SK-N-MC (cell line): ENCODE measurements around the gene P3H3.

Source experiments
- EZH2 ChIP-seq: fragments of 200-600 bp; sonication (generic); IDR thresholded peaks from one replicate; pipeline ENCODE4 v1.6.1; 2017; ENCODE audit warnings: antibody characterized with exemption
- FOXP2 ChIP-seq: optimal IDR thresholded peaks from 2 replicates; pipeline ENCODE3; 2011; ENCODE audit warnings: mild to moderate bottlenecking, moderate library complexity; ENCODE audit not compliant: insufficient read depth; ENCODE audit errors: extremely low read length, control extremely low read depth
- POLR2AphosphoS5 ChIP-seq: IDR thresholded peaks from 2 replicates; pipeline ENCODE4 v1.6.1; 2012; ENCODE audit warnings: mild to moderate bottlenecking, low read depth, low read length, borderline replicate concordance

DNA sequence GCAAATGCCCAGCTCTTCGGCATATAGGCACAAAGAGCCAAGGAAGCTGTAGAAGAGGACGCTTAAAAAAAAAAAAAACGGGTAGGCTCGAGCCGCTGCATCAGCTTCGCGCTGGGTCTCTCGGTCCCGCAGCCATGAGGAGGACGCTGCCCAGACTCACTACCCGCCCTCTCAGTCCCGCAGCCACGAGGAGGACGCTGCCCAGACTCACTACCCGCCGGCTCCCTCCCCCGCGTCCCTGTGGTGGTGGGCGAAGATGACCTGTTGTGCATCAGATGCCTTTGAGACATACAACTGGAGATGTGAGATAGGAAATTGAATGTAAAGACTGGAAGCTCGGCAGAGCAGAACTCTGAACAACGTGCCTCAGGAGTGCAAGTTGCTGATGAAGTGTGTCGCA, 56.3 kb downstream of the P3H3 start:
- TF ChIP-seq POLR2AphosphoS5 (no peak), EZH2 (no peak), FOXP2 (no peak)
